ENCODE results near the gene TUT1. TPM values are rescaled to one million over a fixed set of nuclear protein-coding genes. Genes with fewer than 3 reads are reported as not detected.

Gene TUT1
- total RNA-seq, 1 donor from 2014 or later, result 15.2 TPM

- DNase-seq (ENCODE audit: low read depth), result peak; percentile 93
- Histone ChIP-seq H3K4me3 (ENCODE audit: low read depth, low read length) (no peak overlapping the region), H3K27me3 (ENCODE audit: control insufficient read depth, insufficient read depth, low read length) (no peaks in the 10 kb centered on the region), H3K36me3 (ENCODE audit: control insufficient read depth, insufficient read depth, low read length) (peaks cover 5% of the 10 kb centered on the region)
- TF ChIP-seq, protein P1, sequence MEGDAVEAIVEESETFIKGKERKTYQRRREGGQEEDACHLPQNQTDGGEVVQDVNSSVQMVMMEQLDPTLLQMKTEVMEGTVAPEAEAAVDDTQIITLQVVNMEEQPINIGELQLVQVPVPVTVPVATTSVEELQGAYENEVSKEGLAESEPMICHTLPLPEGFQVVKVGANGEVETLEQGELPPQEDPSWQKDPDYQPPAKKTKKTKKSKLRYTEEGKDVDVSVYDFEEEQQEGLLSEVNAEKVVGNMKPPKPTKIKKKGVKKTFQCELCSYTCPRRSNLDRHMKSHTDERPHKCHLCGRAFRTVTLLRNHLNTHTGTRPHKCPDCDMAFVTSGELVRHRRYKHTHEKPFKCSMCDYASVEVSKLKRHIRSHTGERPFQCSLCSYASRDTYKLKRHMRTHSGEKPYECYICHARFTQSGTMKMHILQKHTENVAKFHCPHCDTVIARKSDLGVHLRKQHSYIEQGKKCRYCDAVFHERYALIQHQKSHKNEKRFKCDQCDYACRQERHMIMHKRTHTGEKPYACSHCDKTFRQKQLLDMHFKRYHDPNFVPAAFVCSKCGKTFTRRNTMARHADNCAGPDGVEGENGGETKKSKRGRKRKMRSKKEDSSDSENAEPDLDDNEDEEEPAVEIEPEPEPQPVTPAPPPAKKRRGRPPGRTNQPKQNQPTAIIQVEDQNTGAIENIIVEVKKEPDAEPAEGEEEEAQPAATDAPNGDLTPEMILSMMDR (IDR thresholded peaks at IDR 0.05; ENCODE audit: insufficient read depth, low read length, poor library complexity, severe bottlenecking), result no peak
These were observed 7.9 kb upstream of the TUT1 start for GRCh38 chr11:62599069-62599696.

DNA sequence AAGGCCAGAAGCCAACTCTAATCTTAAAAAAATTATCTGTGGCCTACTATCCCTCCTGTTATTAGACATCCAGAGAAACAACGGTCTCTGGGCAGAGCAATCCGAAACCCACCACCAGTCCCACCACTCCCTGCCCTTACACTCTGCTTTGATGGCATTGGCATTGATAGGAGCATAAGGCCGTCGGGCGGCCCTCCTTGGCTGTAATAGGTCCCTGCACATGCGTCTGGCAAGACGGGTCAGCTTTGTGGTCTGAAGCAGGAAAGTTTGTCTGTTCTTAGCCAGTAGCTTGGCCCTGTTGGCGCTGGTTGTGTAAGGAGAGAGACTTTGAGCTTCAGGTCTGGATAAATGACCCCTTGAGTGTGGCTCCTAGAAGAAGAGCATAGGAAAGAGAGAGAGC lies 3.8 kb upstream of the TUT1 start:
- TF ChIP-seq, protein P1 (IDR thresholded peaks at IDR 0.05; ENCODE audit: insufficient read depth, low read length, poor library complexity, severe bottlenecking), result no peak
- H3K27me3 ChIP-seq (ENCODE audit: control insufficient read depth, insufficient read depth, low read length), result no peaks in the 10 kb centered on the region
- DNase-seq (ENCODE audit: low read depth), result no peak
- peaks cover 7% of the 10 kb centered on the region for H3K36me3 ChIP-seq (ENCODE audit: control insufficient read depth, insufficient read depth, low read length)
- H3K4me3 ChIP-seq (ENCODE audit: low read depth, low read length), result no peak overlapping the region

DNA sequence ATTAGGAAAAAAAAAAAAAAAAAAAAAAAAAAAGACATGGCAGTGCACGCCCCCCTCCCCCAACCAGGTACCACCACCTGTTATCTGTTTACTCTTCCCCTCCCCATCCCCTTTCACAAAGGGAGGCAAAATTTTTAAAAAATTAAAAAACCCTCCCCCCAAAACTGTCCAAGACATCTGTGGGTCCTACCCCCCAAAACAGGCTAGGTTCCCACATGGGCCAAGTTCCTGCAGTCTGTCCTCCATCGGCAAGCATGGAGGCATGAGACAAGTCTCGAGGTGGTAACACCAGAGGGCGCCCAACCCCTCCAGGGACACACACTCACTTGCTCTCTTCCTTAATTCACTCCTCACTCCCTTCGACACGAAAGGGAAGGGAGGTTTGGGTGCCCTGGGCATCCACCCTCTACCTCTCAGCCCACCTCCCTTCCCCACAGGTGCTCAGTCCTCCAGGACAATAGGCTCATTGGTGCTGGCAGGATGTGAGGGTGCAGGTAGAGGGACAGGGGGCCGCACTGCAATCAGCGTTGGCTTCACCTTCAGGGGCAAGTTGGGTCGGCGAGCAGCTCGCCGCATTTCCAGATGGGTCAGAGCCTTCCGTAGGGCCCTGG lies 2.2 kb upstream of the TUT1 start:
- H3K36me3 ChIP-seq (ENCODE audit: control insufficient read depth, insufficient read depth, low read length), result peaks cover 7% of the 10 kb centered on the region
- no peak for DNase-seq (ENCODE audit: low read depth)
- no peaks in the 10 kb centered on the region for H3K27me3 ChIP-seq (ENCODE audit: control insufficient read depth, insufficient read depth, low read length)
- TF ChIP-seq, protein P1 (IDR thresholded peaks at IDR 0.05; ENCODE audit: insufficient read depth, low read length, poor library complexity, severe bottlenecking), result peak; percentile 69
- no peak overlapping the region for H3K4me3 ChIP-seq (ENCODE audit: low read depth, low read length)

GRCh38 chr11:62592989-62593421 lies 1.7 kb upstream of the TUT1 start:
- Histone ChIP-seq H3K27me3 (ENCODE audit: control insufficient read depth, insufficient read depth, low read length) (no peaks in the 10 kb centered on the region), H3K4me3 (ENCODE audit: low read depth, low read length) (no peak overlapping the region), H3K36me3 (ENCODE audit: control insufficient read depth, insufficient read depth, low read length) (peaks cover 7% of the 10 kb centered on the region)
- DNase-seq (ENCODE audit: low read depth), result no peak
- TF ChIP-seq, protein P1 (IDR thresholded peaks at IDR 0.05; ENCODE audit: insufficient read depth, low read length, poor library complexity, severe bottlenecking), result no peak

DNA sequence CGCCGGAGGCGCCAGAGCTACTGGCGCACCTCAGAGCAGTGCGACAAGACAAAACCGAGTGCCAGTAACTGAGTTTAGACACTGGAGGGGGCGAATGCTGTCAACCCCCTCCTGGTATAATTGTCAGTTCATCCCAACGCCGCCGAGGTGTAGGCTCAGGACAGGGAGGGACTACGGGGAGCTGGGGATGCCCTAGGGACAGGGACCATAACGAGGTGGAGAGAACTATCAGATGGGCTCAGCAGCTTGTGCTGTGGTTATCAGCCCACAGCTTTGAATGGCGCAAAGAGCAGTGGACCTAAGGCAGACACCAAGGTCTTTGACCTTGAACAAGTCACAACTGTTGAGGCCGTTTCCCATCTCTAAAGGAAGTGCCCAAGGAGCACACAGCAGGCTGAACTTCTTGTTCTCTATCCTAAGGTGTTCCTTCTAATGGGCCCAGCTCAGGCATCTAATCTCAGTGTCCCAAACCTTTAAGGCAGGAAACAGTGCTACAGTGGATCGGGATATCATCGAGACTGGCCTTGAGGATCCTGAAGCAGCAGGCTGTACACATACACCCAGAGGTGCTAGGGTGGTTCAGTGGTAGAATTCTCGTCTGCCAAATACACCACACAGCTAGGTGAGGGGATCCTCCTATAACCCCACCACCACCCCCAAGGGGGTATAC lies 958 bp upstream of the TUT1 start:
- no peak for DNase-seq (ENCODE audit: low read depth)
- H3K4me3 ChIP-seq (ENCODE audit: low read depth, low read length), result peak overlapping the region; percentile 42
- H3K36me3 ChIP-seq (ENCODE audit: control insufficient read depth, insufficient read depth, low read length), result peaks cover 7% of the 10 kb centered on the region
- H3K27me3 ChIP-seq (ENCODE audit: control insufficient read depth, insufficient read depth, low read length), result no peaks in the 10 kb centered on the region
- TF ChIP-seq, protein P1 (IDR thresholded peaks at IDR 0.05; ENCODE audit: insufficient read depth, low read length, poor library complexity, severe bottlenecking), result no peak
